ENCODE results near the gene NANOG.
"Not testable (repeated sequence)": the region's sequence is repeated elsewhere in the genome, so short reads cannot be mapped to it uniquely, and the experiment has no call there.

NANOG gene

GRCh38 chr12:7788884-7789528 lies at the start of gene NANOG:
Gene NANOG, plus strand, starts transcription at chr12:7789402. Its CDS starts 213 bp downstream, at chr12:7789615.
- DNase-seq (ENCODE audit: low spot score) = not testable (repeated sequence)

DNA sequence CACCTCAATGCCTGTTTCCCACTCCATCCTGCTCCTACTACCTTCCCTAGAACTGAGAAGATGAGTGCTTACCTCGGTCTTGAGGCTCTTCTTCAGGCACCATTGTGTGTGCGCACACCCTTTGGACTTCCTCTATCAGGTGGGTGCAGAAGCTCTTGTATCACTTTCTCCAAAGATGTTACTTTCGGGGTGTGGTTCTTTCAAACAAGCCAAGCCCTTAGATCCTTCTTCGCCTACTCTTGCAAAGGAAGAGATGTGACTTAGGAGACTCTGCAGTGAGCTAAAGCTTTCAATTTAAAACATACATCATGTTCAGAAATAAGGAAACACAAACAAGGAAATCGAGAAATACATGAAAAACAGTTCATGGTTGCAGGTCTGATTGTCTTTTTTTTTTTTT lies 42.0 kb upstream of the NANOG start, which contains the start of gene CLEC4C:
TSS of gene CLEC4C (minus strand) at position 130 of the 400 bp plus-strand sequence. CDS start at position 103, 27 bp downstream.
- DNase-seq (ENCODE audit: low spot score) = no peak

DNA sequence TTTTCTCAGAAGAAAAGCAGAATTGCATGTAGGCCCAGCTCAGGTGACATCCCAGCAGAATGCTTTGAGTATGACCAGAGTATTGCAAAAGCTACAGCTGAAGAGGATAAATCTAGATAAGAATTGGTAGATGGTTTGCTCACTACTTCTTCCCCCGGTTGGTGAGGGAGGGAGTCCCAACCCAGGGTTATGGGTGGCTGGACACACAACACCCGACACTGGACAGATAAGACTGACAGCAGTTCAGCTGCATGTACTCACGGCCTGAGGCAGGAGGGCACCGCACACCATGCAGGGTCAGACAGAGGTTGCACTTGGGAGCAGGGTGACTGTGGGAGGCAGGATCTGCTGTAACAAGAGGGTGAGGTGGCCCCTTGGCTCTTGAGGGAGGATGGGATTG lies 40.4 kb upstream of the NANOG start:
- no peak for DNase-seq (ENCODE audit: low spot score)

- no peak for DNase-seq (ENCODE audit: low spot score)
Measured at GRCh38 chr12:7749442-7749841, 39.8 kb upstream of the NANOG start.

GRCh38 chr12:7750350-7750749 lies 38.9 kb upstream of the NANOG start:
- DNase-seq (ENCODE audit: low spot score) = no peak

DNA sequence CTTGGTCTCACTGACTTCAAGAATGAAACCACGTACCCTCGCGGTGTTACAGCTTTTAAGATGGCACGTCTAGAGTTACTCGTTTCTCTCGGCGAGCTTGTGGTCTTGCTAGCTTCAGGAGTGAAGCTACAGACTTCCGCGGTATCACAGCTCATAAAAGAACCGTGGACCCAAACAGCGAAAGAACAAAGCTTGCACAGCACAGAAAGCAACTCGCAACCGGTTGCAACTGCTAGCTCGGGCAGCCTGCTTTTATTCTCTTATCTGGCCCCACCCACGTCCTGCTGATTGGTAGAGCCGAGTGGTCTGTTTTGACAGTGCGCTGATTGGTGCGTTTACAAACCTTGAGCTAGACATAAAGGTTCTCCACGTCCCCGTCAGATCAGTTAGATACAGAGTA lies 37.8 kb upstream of the NANOG start:
- no peak for DNase-seq (ENCODE audit: low spot score)

DNA sequence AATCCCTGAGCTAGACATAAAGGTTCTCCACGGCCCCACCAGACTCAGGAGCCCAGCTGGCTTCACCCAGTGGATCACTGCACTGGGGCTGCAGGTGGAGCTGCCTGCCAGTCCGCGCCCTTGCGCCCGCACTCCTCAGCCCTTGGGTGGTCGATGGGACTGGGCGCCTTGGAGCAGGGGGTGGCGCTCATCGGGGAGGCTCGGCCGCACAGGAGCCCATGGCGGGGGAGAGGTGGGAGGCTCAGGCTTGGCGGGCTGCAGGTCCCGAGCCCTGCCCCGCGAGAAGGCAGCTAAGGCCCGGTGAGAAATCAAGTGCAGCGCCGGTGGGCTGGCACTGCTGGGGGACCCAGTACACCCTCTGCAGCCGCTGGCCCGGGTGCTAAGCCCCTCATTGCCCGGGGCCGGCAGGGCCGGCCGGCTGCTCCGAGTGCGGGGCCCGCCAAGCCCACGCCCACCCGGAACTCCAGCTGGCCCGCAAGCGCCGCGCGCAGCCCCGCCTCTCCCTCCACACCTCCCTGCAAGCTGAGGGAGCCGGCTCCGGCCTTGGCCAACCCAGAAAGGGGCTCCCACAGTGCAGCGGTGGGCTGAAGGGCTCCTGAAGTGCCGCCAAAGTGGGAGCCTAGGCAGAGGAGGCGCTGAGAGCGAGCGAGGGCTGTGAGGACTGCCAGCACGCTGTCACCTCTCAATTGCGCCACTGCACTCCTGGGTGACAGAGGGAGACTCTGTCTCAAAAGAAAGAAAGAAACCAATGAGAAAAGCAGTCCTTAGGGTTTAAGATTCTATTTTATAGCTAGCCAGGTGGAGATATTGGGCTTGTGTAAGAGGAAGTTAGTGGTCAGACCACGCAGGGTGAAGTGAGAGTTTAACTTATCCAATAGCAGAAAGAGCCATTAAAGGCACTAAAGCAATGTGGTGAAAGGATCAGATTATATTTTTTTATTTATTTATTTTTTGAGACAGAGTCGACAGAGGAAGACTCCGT lies 37.0 kb upstream of the NANOG start:
- DNase-seq (ENCODE audit: low spot score) = not testable (repeated sequence)

- not testable (repeated sequence) for DNase-seq (ENCODE audit: low spot score)
Measured at GRCh38 chr12:7755668-7756067, 33.5 kb upstream of the NANOG start.

DNA sequence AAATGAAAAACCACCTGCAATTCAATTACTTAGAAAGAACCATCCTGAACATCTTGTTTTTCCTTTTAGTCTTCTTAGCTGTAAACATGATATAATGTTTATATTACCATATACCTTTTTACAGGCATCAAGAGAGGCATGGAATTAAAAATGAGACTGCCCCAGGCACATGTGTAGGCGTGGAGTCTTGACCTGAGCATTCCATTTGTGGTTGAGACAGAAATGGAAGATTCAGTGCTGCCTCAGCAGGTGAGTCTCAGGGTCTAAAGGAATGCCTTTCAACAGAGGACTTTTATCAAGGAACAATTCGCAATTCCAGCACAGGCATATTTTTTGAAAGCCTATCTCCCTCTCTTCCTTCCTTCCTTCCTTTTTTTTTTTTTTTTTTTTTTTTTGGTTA lies 32.2 kb upstream of the NANOG start:
- no peak for DNase-seq (ENCODE audit: low spot score)

GRCh38 chr12:7758766-7759140 lies 30.4 kb upstream of the NANOG start:
- no peak for DNase-seq (ENCODE audit: low spot score)

GRCh38 chr12:7769999-7770398 lies 19.2 kb upstream of the NANOG start:
- no peak for DNase-seq (ENCODE audit: low spot score)

DNA sequence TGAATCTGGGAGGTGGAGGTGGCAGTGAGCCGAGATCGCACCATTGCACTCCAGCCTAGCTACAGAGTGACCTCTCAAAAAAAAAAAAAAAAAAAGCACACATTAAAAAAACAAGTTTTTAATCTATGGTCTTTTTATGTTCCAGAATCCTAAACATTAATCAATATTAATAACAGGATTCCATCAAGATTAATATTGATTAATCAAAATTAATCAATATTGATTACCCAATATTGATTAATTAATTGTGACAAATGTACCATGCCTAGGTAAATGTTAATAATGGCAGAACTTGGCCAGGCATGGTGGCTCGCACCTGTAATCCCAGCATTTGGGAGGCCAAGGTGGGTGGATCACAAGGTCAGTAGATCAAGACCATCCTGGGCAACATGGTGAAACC lies 7.9 kb upstream of the NANOG start:
- DNase-seq (ENCODE audit: low spot score) = no peak

GRCh38 chr12:7782055-7782454 lies 7.1 kb upstream of the NANOG start:
- no peak for DNase-seq (ENCODE audit: low spot score)

- DNase-seq (ENCODE audit: low spot score) = not testable (repeated sequence)
Measured at GRCh38 chr12:7783433-7783832, 5.8 kb upstream of the NANOG start.

- no peak for DNase-seq (ENCODE audit: low spot score)
Measured at GRCh38 chr12:7784701-7785100, 4.5 kb upstream of the NANOG start.

DNA sequence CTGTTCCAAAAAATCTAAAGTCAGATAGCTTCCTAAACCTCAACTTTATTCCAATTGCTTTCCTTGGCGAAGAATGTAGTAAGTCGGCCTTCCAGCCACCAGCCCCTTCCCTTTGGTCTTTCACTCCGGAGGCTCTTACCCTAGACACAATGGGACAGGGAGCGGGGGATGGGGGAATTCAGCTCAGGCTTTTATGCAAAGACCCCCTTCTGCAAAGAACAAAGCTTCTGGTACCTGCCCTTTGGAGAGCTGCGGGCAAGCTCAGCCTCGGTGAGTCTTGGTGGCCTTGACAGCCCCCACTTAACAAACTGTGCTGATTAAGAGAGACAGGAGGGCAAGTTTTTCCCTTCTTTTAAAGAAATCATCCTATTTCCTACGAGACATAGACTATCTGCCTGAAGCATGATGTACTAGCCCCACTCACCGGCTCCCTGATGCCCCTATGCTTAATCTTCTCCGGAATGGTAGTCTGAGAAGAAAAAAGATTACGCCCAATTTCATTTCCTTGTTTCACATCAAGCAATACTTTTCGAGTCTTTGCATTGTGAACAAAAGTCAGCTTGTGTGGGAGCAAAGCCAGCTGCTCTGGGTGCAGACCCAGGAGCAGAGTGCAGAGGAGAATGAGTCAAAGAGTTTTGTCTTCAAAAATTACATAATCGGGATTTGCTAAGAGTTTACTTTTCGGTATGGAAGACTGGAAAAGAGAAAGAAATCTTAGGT lies 1.5 kb upstream of the NANOG start:
- DNase-seq (ENCODE audit: low spot score) = no peak

DNA sequence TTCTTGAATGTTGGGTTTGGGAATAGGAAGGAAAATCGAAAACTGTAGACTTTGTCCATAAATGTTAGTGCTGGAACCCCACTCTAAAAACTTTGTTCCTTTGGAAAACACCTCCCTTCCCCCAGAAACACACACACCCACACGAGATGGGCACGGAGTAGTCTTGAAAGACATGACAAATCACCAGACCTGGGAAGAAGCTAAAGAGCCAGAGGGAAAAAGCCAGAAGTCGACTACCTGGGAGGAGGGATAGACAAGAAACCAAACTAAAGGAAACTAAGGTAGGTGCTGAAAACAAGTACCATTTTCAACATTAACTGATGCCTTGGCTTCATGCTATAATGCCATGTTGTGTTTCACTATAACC lies 925 bp upstream of the NANOG start:
- no peak for DNase-seq (ENCODE audit: low spot score)

DNA sequence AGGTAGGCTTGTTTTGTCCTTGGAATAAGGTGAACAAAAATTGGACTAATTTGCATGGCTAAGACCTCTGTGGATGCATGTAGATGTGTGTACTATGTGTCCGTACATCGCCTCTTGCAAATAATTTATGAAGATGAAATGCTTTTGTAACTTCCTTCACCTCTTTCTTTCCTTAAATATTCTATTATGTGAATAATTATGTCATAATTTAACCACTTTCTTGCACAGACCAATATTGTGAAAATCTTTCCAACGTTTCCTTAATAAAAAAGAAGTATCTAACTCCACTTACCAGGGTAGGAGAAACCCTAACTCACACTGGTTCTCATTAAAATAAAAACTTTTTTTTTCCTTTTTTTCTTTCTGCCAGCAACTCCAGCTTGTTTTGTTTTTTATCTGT lies 4.0 kb downstream of the NANOG start:
- DNase-seq (ENCODE audit: low spot score) = no peak

- not testable (repeated sequence) for DNase-seq (ENCODE audit: low spot score)
Measured at GRCh38 chr12:7797269-7797668, 8.1 kb downstream of the NANOG start.

DNA sequence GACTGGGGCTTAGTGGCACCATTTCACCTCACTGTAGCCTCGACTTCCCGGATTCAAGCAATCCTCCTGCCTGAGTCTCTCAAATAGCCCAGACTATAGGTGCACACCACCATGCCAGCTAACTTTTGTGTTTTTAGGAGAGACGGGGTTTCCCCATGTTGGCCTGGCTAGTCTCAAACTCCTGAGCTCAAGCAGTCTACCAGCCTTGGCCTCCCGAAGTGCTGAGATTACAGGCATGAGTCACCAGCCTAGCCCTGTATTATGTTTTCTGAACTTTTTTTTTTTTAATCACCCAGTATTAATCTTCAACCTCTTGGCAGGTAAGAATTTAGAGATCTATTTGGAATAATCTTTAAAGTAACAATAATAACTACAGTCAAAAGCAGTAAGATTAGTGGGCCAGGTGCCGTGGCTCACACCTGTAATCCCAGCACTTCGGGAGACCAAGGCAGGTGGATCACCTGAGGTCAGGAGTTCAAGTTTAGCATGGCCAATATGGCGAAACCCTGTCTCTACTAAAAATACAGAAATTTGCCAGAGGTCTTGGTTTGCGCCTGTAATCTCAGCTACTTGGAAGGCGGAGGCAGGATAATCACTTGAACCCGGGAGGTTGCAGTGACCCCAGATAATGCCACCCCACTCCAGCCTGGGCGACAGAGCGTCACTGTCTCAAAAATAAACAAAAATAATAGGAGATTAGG lies 8.6 kb downstream of the NANOG start:
- DNase-seq (ENCODE audit: low spot score) = no peak

GRCh38 chr12:7798750-7799308 lies 9.6 kb downstream of the NANOG start:
- not testable (repeated sequence) for DNase-seq (ENCODE audit: low spot score)

GRCh38 chr12:7801460-7801859 lies 12.3 kb downstream of the NANOG start:
- no peak for DNase-seq (ENCODE audit: low spot score)

All from hematopoietic multipotent progenitor cell treated with erythropoietin and hydrocortisone succinate and interleukin-3 and kit ligand, for 17 days (in vitro differentiated cells).